Left lung (tissue), 10 donors: ENCODE data around the gene DACH1. TPM values are rescaled to one million over a fixed set of nuclear protein-coding genes. Genes with fewer than 3 reads are reported as not detected.

Source experiments
- ATAC-seq: fragments of 200-7000 bp; cut with Tn5 transposase; one replicate; pipeline ENCODE4 v1.9.1; 2020; ENCODE audit warnings: moderate library complexity
- DNase-seq, 4 donors: peaks; one replicate each; pipeline ENCODE4 v3.0.0-alpha.2; 2013 to 2020
- H3K27ac ChIP-seq, 2 donors: fragments of 200-600 bp; sonication (generic) in 1 of 2; one replicate each; pipeline versions ENCODE4 v1.5.0 to v1.8.0; 2020 to 2021
- H3K27me3 ChIP-seq, 2 donors: fragments of 200-600 bp; sonication (generic) in 1 of 2; one replicate each; pipeline versions ENCODE4 v1.5.0 to v1.8.0; 2020 to 2021
- H3K36me3 ChIP-seq, 2 donors: fragments of 200-600 bp; sonication (generic) in 1 of 2; one replicate each; pipeline versions ENCODE4 v1.5.0 to v1.8.0; 2020 to 2021
- H3K4me1 ChIP-seq, 2 donors: fragments of 200-600 bp; one replicate each; pipeline ENCODE4 v1.8.0; 2021
- H3K4me3 ChIP-seq, 2 donors: fragments of 200-600 bp; sonication (generic) in 1 of 2; one replicate each; pipeline versions ENCODE4 v1.5.0 to v1.8.0; 2020 to 2021; ENCODE audit warnings: mild to moderate bottlenecking in 1 of 2
- H3K9me3 ChIP-seq, 2 donors: fragments of 200-600 bp; sonication (generic) in 1 of 2; one replicate each; pipeline versions ENCODE4 v1.5.0 to v1.8.0; 2020 to 2021
- CTCF ChIP-seq, 2 donors: fragments of 200-600 bp; sonication (generic) in 1 of 2; IDR thresholded peaks; one replicate each; pipeline versions ENCODE4 v1.5.0 to v1.8.0; 2021; ENCODE audit warnings: antibody characterized with exemption in 2 of 2
- intact Hi-C, 2 donors: fragments of 100-400 bp; cut with DNase I; formaldehyde crosslinking; loops; one replicate each; pipeline versions ENCODE4 v1.11.2 to v1.14.2; 2022
- polyA plus RNA-seq, 6 donors: library from polyadenylated mRNA; unstranded; fragments of 120-200 nt; gene quantifications; one replicate each; pipeline ENCODE4 v1.2.1, GENCODE V29; 2013; ENCODE audit not compliant: insufficient read length in 6 of 6
- total RNA-seq, 2 donors: library from RNA; stranded (reverse); fragmentation: NEBNext Ultra II Directional; extraction: Animal tissue kit (Norgen Biotek cat#: 25700); gene quantifications; one replicate each; pipeline ENCODE4 v1.2.1, GENCODE V29; 2021
- donor health status: DM: no; HTN: yes; CAD: no.
- donor health status: DM: no; HTN: no; CAD: no.

Gene DACH1
- total and polyA plus RNA-seq, 8 donors: 4.6 to 47.5 (median 43.9) TPM

GRCh38 chr13:71831716-71832115, 35.3 kb downstream of the DACH1 start:
- no peaks in the 10 kb centered on the region for H3K36me3 ChIP-seq
- H3K9me3 ChIP-seq: no peaks in the 10 kb centered on the region
- intact Hi-C loops: no loop called here
- no peak for DNase-seq
- no peak overlapping the region for H3K4me3 ChIP-seq
- no peak overlapping the region for H3K27ac ChIP-seq
- H3K4me1 ChIP-seq: peaks cover 0 to 35% of the 10 kb centered on the region in 2 donors
- ATAC-seq: no peak
- no peaks in the 10 kb centered on the region for H3K27me3 ChIP-seq
- TF ChIP-seq CTCF (IDR thresholded peaks at IDR 0.05): no peak

GRCh38 chr13:71830736-71831135, 36.3 kb downstream of the DACH1 start:
- Histone ChIP-seq H3K4me1 (peaks cover 0 to 35% of the 10 kb centered on the region in 2 donors), H3K9me3 (no peaks in the 10 kb centered on the region), H3K27ac (no peak overlapping the region), H3K36me3 (no peaks in the 10 kb centered on the region), H3K4me3 (no peak overlapping the region), H3K27me3 (no peaks in the 10 kb centered on the region)
- intact Hi-C loops: no loop called here
- TF ChIP-seq CTCF (IDR thresholded peaks at IDR 0.05): no peak
- DNase-seq (no peak), ATAC-seq (no peak)

- Histone ChIP-seq H3K4me3 (no peak overlapping the region), H3K27me3 (no peaks in the 10 kb centered on the region), H3K4me1 (peaks cover 0 to 35% of the 10 kb centered on the region in 2 donors), H3K9me3 (no peaks in the 10 kb centered on the region), H3K36me3 (no peaks in the 10 kb centered on the region), H3K27ac (no peak overlapping the region)
- intact Hi-C loops: no loop called here
- no peak for ATAC-seq
- TF ChIP-seq CTCF (IDR thresholded peaks at IDR 0.05): no peak
- DNase-seq: no peak
These were observed 36.7 kb downstream of the DACH1 start for GRCh38 chr13:71830323-71830722.

GRCh38 chr13:71829547-71829946, 37.5 kb downstream of the DACH1 start:
- Histone ChIP-seq H3K36me3 (no peaks in the 10 kb centered on the region), H3K4me3 (no peak overlapping the region), H3K9me3 (no peaks in the 10 kb centered on the region), H3K27ac (no peak overlapping the region), H3K27me3 (no peaks in the 10 kb centered on the region), H3K4me1 (peaks cover 0 to 35% of the 10 kb centered on the region in 2 donors)
- intact Hi-C loops: no loop called here
- ATAC-seq (no peak), DNase-seq (no peak)
- TF ChIP-seq CTCF (IDR thresholded peaks at IDR 0.05): no peak

- intact Hi-C loops: no loop called here
- no peaks in the 10 kb centered on the region for H3K36me3 ChIP-seq
- peaks cover 0 to 35% of the 10 kb centered on the region in 2 donors for H3K4me1 ChIP-seq
- DNase-seq: no peak
- ATAC-seq: no peak
- H3K27me3 ChIP-seq: no peaks in the 10 kb centered on the region
- peak overlapping the region in 1 of 2 donors; percentile 55 for H3K27ac ChIP-seq
- no peaks in the 10 kb centered on the region for H3K9me3 ChIP-seq
- no peak for TF ChIP-seq CTCF (IDR thresholded peaks at IDR 0.05)
- H3K4me3 ChIP-seq: no peak overlapping the region
These were observed 38.4 kb downstream of the DACH1 start for GRCh38 chr13:71828564-71828963.
